WTC11 (cell line): ENCODE data around the gene ABHD12. TPM values are rescaled to one million over a fixed set of nuclear protein-coding genes. Genes with fewer than 3 reads are reported as not detected.

Experiments
- CREM ChIP-seq: sonication (generic); formaldehyde crosslinking; IDR thresholded peaks from 2 replicates; pipeline ENCODE4 v1.8.1; 2022; ENCODE audit warnings: mild to moderate bottlenecking, missing genetic modification reagents, moderate library complexity
- ELF4 ChIP-seq: sonication (generic); formaldehyde crosslinking; IDR thresholded peaks from 2 replicates; pipeline ENCODE4 v1.8.1; 2022; ENCODE audit warnings: low read depth, mild to moderate bottlenecking, moderate library complexity, missing genetic modification reagents
- ETV6 ChIP-seq: sonication (generic); formaldehyde crosslinking; IDR thresholded peaks from 2 replicates; pipeline ENCODE4 v1.8.1; 2022; ENCODE audit warnings: mild to moderate bottlenecking, missing genetic modification reagents
- GRHL2 ChIP-seq: fragments of 250-450 bp; sonication (Bioruptor Pico); IDR thresholded peaks from 2 replicates; pipeline ENCODE4 v1.8.0; 2022; ENCODE audit warnings: mild to moderate bottlenecking, moderate library complexity; ENCODE audit not compliant: insufficient replicate concordance, severe bottlenecking
- MXD4 ChIP-seq: fragments of 250-450 bp; sonication (Bioruptor Pico); IDR thresholded peaks from 2 replicates; pipeline ENCODE4 v1.8.0; 2021; ENCODE audit warnings: mild to moderate bottlenecking, moderate library complexity, borderline replicate concordance
- PRRX2 ChIP-seq: fragments of 250-450 bp; sonication (Bioruptor Pico); IDR thresholded peaks from 2 replicates; pipeline ENCODE4 v1.8.0; 2021; ENCODE audit warnings: mild to moderate bottlenecking
- SMAD3 ChIP-seq: sonication (generic); formaldehyde crosslinking; IDR thresholded peaks from 2 replicates; pipeline ENCODE4 v1.8.0; 2022; ENCODE audit warnings: missing genetic modification reagents, mild to moderate bottlenecking, borderline replicate concordance
- TP53 ChIP-seq: sonication (generic); formaldehyde crosslinking; IDR thresholded peaks from 2 replicates; pipeline ENCODE4 v1.8.1; 2023; ENCODE audit warnings: mild to moderate bottlenecking, missing genetic modification reagents
- ZNF121 ChIP-seq: sonication (generic); formaldehyde crosslinking; IDR thresholded peaks from 2 replicates; pipeline ENCODE4 v1.8.0; 2023; ENCODE audit warnings: missing genetic modification reagents
- ZNF263 ChIP-seq: sonication (generic); formaldehyde crosslinking; IDR thresholded peaks from 2 replicates; pipeline ENCODE4 v1.8.1; 2022; ENCODE audit warnings: low read depth, mild to moderate bottlenecking, moderate library complexity, missing genetic modification reagents
- ZNF423 ChIP-seq: fragments of 250-450 bp; sonication (Bioruptor Pico); IDR thresholded peaks from 2 replicates; pipeline ENCODE4 v2.1.2; 2022; ENCODE audit warnings: mild to moderate bottlenecking, moderate library complexity
- total RNA-seq: library from RNA; stranded (reverse); gene quantifications from 3 replicates; pipeline ENCODE4 v1.2.3, GENCODE V29; 2021
- TF ChIP-seq, protein P1 (sequence below): fragments of 250-450 bp; sonication (Bioruptor Pico); conservative IDR thresholded peaks from 2 replicates; pipeline ENCODE4 v1.9.0; 2021; ENCODE audit warnings: mild to moderate bottlenecking
- TF ChIP-seq, protein P2 (sequence below): fragments of 250-450 bp; sonication (Bioruptor Pico); IDR thresholded peaks from 2 replicates; pipeline ENCODE4 v1.9.0; 2021; ENCODE audit warnings: mild to moderate bottlenecking
- TF ChIP-seq, protein P3 (sequence below): sonication (generic); formaldehyde crosslinking; IDR thresholded peaks from 2 replicates; pipeline ENCODE4 v1.8.1; 2023; ENCODE audit warnings: mild to moderate bottlenecking, missing genetic modification reagents
- TF ChIP-seq, protein P4 (sequence below): sonication (generic); formaldehyde crosslinking; IDR thresholded peaks from 2 replicates; pipeline ENCODE4 v1.8.1; 2023; ENCODE audit warnings: mild to moderate bottlenecking, missing genetic modification reagents
- TF ChIP-seq, protein P5 (sequence below): sonication (generic); formaldehyde crosslinking; conservative IDR thresholded peaks from 2 replicates; pipeline ENCODE4 v1.8.1; 2023; ENCODE audit warnings: mild to moderate bottlenecking, low read depth, missing genetic modification reagents, moderate library complexity
- TF ChIP-seq, protein P6 (sequence below): sonication (generic); formaldehyde crosslinking; IDR thresholded peaks from 2 replicates; pipeline ENCODE4 v1.8.1; 2022; ENCODE audit warnings: mild to moderate bottlenecking, moderate library complexity, missing genetic modification reagents
- TF ChIP-seq, protein P7 (sequence below): fragments of 200-600 bp; IDR thresholded peaks from 2 replicates; pipeline ENCODE4 v1.8.0; 2022; ENCODE audit warnings: antibody characterized with exemption
- TF ChIP-seq, protein P8 (sequence below): sonication (generic); formaldehyde crosslinking; IDR thresholded peaks from 2 replicates; pipeline ENCODE4 v1.8.0; 2022; ENCODE audit warnings: missing genetic modification reagents
- TF ChIP-seq, protein P9 (sequence below): sonication (generic); formaldehyde crosslinking; IDR thresholded peaks from 2 replicates; pipeline ENCODE4 v1.8.0; 2022; ENCODE audit warnings: mild to moderate bottlenecking, missing genetic modification reagents

ABHD12 gene
- total RNA-seq, 1 experiment from 2014 or later = 63.1 TPM

DNA sequence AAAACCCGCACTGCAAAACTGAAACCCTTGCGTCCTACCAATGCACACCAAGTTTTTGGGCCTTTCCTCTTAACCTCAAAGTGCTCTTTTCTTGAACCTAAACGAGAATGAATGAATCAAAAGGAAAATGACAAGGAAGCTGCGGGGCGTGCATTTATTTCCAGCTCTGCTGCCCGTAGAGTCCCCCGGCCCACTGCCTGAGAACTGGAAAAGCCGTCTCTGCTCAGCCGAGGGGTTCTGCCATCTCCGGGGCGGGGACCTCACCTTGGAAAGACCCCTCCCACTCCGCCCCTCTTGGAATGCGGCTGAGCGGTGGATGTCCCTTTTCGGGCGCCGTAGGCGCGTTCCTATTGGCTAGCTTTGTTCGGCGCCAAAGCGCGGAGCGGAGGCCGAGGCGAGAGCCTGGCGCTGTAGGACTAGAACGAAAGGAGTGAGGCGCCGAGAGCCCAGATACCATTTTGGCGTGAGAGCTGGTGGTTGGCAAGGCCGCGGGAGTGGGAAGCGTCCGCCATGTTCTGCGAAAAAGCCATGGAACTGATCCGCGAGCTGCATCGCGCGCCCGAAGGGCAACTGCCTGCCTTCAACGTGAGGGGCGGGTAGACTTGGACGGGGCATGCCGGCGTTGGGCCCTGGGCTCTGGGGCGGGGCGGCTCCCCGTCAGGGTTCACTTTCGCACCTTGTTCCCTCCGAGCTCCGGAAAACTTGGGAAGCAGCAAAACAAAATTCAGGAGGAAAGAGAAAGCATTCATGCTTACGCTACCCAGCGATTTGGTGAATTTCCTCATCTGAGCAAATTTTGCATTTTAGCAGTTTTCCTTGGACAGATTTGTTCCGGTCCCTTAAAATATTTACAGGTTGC lies 16.9 kb upstream of the ABHD12 start, which contains the start of gene GINS1 (continued):
- peak; percentile 80; the same call in 1 of the 2 replicates for TF ChIP-seq ETV6 (CRISPR knock-in tag)
- TF ChIP-seq, protein P1, sequence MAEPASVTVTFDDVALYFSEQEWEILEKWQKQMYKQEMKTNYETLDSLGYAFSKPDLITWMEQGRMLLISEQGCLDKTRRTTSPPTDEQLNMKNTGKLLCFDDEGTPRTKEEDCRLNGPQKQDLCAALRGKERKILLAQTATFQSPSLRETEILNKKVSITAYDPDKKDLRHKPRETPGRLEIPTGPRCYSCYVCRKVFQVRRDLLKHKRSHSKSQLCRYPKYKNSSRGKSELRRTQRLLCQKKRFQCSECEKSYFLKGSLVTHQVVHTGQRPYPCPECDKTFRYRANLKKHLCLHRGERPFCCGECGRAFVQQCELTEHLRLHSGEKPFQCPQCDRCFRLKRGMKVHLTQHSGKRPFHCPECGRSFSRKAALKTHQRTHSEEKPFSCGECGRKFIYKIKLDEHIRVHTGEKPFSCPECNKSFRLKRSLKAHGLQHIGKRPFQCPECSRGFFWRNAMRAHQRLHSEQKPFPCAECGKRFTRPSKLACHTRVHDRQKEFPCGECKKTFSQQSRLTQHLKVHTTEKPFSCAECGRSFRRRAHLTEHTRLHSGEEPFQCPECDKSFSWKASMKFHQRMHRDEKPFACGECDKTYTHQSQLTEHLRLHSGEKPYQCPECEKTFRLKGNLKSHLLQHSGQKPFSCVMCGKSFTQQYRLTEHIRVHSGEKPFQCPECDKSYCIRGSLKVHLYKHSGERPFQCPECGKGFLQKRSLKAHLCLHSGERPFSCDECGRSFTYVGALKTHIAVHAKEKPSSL (CRISPR knock-in tag) = no peak
- TF ChIP-seq ZNF423 (CRISPR knock-in tag) = no peak
- TF ChIP-seq, protein P2, sequence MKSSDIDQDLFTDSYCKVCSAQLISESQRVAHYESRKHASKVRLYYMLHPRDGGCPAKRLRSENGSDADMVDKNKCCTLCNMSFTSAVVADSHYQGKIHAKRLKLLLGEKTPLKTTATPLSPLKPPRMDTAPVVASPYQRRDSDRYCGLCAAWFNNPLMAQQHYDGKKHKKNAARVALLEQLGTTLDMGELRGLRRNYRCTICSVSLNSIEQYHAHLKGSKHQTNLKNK (CRISPR knock-in tag) = no peak
- TF ChIP-seq, protein P3, sequence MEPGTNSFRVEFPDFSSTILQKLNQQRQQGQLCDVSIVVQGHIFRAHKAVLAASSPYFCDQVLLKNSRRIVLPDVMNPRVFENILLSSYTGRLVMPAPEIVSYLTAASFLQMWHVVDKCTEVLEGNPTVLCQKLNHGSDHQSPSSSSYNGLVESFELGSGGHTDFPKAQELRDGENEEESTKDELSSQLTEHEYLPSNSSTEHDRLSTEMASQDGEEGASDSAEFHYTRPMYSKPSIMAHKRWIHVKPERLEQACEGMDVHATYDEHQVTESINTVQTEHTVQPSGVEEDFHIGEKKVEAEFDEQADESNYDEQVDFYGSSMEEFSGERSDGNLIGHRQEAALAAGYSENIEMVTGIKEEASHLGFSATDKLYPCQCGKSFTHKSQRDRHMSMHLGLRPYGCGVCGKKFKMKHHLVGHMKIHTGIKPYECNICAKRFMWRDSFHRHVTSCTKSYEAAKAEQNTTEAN = peak; percentile 71
- TF ChIP-seq, protein P4, sequence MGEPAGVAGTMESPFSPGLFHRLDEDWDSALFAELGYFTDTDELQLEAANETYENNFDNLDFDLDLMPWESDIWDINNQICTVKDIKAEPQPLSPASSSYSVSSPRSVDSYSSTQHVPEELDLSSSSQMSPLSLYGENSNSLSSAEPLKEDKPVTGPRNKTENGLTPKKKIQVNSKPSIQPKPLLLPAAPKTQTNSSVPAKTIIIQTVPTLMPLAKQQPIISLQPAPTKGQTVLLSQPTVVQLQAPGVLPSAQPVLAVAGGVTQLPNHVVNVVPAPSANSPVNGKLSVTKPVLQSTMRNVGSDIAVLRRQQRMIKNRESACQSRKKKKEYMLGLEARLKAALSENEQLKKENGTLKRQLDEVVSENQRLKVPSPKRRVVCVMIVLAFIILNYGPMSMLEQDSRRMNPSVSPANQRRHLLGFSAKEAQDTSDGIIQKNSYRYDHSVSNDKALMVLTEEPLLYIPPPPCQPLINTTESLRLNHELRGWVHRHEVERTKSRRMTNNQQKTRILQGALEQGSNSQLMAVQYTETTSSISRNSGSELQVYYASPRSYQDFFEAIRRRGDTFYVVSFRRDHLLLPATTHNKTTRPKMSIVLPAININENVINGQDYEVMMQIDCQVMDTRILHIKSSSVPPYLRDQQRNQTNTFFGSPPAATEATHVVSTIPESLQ = no peak
- no peak for TF ChIP-seq MXD4
- TF ChIP-seq, protein P5, sequence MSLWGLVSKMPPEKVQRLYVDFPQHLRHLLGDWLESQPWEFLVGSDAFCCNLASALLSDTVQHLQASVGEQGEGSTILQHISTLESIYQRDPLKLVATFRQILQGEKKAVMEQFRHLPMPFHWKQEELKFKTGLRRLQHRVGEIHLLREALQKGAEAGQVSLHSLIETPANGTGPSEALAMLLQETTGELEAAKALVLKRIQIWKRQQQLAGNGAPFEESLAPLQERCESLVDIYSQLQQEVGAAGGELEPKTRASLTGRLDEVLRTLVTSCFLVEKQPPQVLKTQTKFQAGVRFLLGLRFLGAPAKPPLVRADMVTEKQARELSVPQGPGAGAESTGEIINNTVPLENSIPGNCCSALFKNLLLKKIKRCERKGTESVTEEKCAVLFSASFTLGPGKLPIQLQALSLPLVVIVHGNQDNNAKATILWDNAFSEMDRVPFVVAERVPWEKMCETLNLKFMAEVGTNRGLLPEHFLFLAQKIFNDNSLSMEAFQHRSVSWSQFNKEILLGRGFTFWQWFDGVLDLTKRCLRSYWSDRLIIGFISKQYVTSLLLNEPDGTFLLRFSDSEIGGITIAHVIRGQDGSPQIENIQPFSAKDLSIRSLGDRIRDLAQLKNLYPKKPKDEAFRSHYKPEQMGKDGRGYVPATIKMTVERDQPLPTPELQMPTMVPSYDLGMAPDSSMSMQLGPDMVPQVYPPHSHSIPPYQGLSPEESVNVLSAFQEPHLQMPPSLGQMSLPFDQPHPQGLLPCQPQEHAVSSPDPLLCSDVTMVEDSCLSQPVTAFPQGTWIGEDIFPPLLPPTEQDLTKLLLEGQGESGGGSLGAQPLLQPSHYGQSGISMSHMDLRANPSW (CRISPR knock-in tag) = no peak
- TF ChIP-seq ELF4 (CRISPR knock-in tag) = peak; percentile 70; the same call in 1 of the 2 replicates
- TF ChIP-seq PRRX2 (CRISPR knock-in tag) = 0 out of 2 replicates have a peak, but pooled peaks have one; percentile 25
- peak; percentile 65; the same call in 1 of the 2 replicates for TF ChIP-seq CREM
- no peak for TF ChIP-seq GRHL2 (CRISPR knock-in tag)
- TF ChIP-seq SMAD3 = no peak
- TF ChIP-seq ZNF263 = no peak
- TF ChIP-seq, protein P6, sequence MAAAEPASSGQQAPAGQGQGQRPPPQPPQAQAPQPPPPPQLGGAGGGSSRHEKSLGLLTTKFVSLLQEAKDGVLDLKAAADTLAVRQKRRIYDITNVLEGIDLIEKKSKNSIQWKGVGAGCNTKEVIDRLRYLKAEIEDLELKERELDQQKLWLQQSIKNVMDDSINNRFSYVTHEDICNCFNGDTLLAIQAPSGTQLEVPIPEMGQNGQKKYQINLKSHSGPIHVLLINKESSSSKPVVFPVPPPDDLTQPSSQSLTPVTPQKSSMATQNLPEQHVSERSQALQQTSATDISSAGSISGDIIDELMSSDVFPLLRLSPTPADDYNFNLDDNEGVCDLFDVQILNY (CRISPR knock-in tag) = peak; percentile 94
- TF ChIP-seq ZNF121 (CRISPR knock-in tag) = peak; percentile 86; the same call in 1 of the 2 replicates
- TF ChIP-seq, protein P7, sequence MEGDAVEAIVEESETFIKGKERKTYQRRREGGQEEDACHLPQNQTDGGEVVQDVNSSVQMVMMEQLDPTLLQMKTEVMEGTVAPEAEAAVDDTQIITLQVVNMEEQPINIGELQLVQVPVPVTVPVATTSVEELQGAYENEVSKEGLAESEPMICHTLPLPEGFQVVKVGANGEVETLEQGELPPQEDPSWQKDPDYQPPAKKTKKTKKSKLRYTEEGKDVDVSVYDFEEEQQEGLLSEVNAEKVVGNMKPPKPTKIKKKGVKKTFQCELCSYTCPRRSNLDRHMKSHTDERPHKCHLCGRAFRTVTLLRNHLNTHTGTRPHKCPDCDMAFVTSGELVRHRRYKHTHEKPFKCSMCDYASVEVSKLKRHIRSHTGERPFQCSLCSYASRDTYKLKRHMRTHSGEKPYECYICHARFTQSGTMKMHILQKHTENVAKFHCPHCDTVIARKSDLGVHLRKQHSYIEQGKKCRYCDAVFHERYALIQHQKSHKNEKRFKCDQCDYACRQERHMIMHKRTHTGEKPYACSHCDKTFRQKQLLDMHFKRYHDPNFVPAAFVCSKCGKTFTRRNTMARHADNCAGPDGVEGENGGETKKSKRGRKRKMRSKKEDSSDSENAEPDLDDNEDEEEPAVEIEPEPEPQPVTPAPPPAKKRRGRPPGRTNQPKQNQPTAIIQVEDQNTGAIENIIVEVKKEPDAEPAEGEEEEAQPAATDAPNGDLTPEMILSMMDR = no peak
- TF ChIP-seq, protein P8, sequence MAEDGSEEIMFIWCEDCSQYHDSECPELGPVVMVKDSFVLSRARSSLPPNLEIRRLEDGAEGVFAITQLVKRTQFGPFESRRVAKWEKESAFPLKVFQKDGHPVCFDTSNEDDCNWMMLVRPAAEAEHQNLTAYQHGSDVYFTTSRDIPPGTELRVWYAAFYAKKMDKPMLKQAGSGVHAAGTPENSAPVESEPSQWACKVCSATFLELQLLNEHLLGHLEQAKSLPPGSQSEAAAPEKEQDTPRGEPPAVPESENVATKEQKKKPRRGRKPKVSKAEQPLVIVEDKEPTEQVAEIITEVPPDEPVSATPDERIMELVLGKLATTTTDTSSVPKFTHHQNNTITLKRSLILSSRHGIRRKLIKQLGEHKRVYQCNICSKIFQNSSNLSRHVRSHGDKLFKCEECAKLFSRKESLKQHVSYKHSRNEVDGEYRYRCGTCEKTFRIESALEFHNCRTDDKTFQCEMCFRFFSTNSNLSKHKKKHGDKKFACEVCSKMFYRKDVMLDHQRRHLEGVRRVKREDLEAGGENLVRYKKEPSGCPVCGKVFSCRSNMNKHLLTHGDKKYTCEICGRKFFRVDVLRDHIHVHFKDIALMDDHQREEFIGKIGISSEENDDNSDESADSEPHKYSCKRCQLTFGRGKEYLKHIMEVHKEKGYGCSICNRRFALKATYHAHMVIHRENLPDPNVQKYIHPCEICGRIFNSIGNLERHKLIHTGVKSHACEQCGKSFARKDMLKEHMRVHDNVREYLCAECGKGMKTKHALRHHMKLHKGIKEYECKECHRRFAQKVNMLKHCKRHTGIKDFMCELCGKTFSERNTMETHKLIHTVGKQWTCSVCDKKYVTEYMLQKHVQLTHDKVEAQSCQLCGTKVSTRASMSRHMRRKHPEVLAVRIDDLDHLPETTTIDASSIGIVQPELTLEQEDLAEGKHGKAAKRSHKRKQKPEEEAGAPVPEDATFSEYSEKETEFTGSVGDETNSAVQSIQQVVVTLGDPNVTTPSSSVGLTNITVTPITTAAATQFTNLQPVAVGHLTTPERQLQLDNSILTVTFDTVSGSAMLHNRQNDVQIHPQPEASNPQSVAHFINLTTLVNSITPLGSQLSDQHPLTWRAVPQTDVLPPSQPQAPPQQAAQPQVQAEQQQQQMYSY = peak; percentile 57
- peak; percentile 82; the same call in 1 of the 2 replicates for TF ChIP-seq TP53 (CRISPR knock-in tag)
- TF ChIP-seq, protein P9, sequence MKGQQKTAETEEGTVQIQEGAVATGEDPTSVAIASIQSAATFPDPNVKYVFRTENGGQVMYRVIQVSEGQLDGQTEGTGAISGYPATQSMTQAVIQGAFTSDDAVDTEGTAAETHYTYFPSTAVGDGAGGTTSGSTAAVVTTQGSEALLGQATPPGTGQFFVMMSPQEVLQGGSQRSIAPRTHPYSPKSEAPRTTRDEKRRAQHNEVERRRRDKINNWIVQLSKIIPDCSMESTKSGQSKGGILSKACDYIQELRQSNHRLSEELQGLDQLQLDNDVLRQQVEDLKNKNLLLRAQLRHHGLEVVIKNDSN (CRISPR knock-in tag) = peak; percentile 13
